Erythroblast (primary cell): ENCODE measurements around the gene CDH8.

Source experiments
- DNase-seq, 2 experiments: peaks; one replicate each; lab custom pipeline; 2025; lab: John Stamatoyannopoulos, UW
- GATA1 ChIP-seq: IDR thresholded peaks from 2 replicates; pipeline ENCODE4 v1.6.1; 2011; ENCODE audit warnings: low read depth, mild to moderate bottlenecking, control low read depth, low read length, moderate library complexity
- POLR2A ChIP-seq: IDR thresholded peaks from 2 replicates; pipeline ENCODE4 v1.6.1; 2011; ENCODE audit warnings: mild to moderate bottlenecking, low read length

Gene CDH8

DNA sequence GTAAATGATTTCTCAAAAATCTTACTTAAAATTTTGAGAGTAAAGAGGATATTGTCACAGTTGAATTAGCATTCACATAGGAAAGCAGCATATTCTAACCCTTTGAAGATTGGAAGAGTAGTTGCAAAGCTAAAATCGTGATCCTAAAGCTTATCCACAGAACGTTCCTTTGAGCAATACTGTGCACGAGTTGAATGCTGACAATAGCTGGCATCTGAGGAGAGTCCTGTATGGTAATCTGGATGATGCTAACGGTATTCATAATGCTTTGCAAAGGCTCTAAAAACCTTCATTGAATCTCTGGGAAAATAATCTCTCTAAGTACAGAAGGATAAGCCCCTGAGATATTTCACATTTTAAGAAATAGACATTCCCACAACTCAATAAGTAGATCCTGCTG, 354.6 kb downstream of the CDH8 start:
- no peak for DNase-seq
- no peak for TF ChIP-seq POLR2A
- TF ChIP-seq GATA1, result no peak

DNA sequence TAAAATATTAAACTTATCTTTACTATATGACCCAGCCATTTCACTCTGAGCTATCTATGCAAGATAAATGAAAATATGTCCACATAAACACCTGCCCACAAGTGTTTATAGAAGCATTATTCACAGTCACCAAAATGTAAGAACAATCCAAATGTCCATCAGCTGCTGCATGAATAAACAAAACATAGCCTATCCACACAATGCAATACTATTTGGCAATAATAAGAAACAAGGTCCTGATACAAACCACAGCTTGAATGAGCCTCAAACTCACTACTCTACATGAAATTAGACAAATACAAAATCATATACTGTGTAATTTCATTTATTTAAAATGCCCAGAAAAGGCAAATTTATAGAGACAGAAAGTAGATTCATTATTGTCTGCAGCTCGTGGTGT, 355.1 kb downstream of the CDH8 start:
- no peak for DNase-seq
- TF ChIP-seq POLR2A (no peak), GATA1 (no peak)

DNA sequence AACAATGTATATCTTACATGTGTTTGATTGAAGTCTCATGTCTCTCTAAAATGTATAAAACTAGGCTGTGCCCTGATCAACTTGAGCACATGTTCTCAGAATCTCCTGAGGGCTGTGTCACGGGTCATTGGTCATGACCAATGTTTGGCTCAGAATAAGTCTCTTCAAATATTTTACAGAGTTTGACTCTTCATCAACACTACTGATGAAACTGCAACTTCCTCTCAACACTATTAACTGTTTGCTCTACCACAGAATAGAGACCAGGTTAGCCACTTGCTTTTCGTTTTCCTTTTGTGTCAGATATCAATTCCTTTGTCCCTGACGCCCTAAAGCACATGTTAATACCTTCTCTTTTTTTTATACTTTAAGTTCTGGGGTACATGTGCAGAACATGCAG, 358.1 kb downstream of the CDH8 start:
- no peak for TF ChIP-seq GATA1
- no peak for TF ChIP-seq POLR2A
- DNase-seq, result no peak

DNA sequence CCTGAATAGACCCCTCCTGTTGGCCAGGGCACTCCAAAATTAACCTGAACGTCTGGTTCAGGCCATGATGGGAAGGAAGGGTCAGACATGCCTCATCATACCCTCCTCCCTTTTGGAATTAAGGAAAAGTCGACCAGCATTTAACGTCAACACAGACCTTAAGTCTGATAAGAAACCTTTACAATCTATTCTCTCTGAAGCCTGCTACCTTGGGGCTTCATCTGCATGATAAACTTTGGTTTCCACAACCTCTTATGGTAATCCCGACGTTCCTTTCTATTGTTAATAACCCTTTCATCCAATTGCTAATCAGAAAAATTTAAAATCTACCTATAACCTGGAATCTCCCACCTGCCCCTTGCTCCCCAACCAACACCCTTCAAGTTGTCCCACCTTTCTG, 358.5 kb downstream of the CDH8 start:
- no peak for TF ChIP-seq POLR2A
- no peak for TF ChIP-seq GATA1

DNA sequence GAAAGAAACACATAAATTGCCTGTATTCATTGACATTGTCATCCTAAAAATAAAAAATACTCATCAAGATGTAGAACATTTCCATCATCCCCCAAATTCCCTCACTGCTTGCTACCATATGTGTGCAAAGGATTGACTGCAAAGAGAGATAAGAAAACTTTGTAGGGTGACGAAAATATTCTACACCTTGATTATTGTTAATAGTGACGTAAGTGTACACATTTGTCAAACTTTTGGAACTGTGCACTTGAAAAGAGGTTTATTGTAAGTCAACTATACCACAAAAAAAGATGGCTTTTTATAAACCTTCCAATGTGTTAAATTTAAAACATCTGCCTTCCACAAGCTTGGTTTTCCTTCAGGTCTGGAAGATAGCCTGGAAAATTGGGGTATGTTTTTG, 359.5 kb downstream of the CDH8 start:
- DNase-seq, result no peak
- TF ChIP-seq POLR2A, result no peak
- TF ChIP-seq GATA1, result no peak

More for the DNA sequence above, 358.5 kb downstream of the CDH8 start:
- no peak for DNase-seq

DNA sequence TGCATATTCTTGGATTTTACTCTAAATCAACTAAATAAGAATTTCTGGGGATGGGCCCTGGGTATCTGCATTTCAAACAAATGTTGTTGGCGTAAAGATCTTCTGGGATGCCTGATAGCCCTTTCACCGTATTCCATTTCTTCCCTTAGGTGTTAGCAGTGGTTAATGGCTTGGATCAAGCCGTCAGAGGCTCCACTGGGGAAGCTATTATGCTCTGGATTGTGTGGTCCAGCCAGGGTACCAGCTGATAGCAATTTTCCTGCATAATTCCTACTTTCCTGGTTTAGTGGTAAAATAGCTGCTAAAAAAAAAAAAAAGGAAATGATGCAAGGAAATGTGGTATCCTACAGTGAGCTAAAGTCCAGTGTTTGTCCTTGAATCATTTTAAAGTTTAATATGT, 365.1 kb downstream of the CDH8 start:
- TF ChIP-seq POLR2A, result no peak
- TF ChIP-seq GATA1, result no peak
- no peak for DNase-seq

DNA sequence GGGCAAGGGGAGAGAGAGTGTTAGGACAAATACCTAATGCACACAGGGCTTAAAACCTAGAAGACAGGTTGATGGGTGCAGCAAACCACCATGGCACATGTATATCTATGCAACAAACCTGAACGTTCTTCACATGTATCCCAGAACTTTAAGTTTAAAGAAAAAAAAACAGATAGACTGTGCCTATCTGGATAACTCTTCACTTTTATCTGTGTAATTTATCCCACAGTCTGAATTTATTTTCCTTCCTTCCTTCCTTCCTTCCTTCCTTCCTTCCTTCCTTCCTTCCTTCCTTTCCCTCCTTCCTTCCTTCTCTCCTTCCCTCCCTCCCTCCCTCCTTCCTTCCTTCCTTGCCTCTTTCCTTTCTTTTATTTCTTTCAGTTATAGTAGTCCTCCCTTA, 370.7 kb downstream of the CDH8 start:
- TF ChIP-seq POLR2A (no peak), GATA1 (no peak)
- no peak for DNase-seq

DNA sequence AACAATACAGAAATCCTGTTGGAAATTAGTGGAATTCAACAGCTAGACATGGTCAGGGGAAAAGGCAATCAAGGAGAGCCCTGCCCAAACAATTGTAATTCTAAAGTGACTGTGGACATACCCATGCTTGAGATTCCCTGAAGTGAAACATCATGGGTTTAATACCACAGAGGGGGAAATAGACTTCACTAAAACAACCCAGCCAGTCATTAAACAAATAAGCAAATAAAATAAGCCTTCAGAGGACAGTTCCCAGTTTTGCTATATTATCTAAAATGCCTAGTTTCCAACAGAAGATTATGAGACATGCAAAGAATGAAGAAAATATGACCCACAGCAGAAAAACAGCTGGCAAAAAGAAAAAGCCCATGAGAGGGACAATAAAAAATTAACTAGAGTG, 376.3 kb downstream of the CDH8 start:
- TF ChIP-seq GATA1 (no peak), POLR2A (no peak)
- no peak for DNase-seq

DNA sequence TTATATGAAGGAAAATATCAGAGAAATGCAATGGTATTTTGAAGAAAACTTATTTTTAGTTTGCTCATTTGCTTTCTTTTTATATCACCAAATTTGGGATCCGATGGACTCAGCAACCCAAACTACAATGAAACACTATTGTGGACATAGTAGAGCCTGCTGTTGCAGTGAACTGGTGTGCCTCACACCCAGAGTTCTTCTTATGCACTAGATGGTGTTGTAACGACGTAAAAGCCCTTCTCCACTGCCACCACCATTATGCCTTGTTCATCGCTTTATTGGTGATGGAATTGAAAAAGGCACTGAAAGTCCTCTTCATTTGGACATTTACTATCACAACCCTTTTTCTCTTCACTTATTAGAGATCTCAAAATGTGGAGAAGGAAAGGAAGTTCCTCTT, 381.3 kb downstream of the CDH8 start:
- no peak for TF ChIP-seq POLR2A
- TF ChIP-seq GATA1, result no peak

DNA sequence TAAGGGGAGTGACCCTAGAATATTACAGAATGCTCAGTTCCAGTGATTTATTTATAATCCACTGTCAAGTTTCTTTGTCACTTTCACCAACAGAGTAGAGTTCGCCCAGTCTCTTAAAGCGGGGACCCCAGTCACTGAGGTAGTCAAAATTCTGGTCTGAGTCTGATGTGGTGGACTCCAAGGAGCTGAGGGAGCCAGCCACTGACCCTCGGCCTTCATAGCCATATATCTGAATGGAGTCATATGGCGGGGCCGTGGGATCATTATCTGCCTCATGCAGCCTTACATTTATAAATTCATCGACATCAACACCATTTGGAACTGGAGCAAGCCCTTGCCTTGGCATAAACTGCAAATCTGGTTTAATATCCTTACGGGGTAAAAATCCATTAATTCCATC, 382.7 kb downstream of the CDH8 start:
- no peak for DNase-seq
- TF ChIP-seq GATA1, result no peak
- no peak for TF ChIP-seq POLR2A

More for the DNA sequence above, 381.3 kb downstream of the CDH8 start:
- DNase-seq, result no peak

DNA sequence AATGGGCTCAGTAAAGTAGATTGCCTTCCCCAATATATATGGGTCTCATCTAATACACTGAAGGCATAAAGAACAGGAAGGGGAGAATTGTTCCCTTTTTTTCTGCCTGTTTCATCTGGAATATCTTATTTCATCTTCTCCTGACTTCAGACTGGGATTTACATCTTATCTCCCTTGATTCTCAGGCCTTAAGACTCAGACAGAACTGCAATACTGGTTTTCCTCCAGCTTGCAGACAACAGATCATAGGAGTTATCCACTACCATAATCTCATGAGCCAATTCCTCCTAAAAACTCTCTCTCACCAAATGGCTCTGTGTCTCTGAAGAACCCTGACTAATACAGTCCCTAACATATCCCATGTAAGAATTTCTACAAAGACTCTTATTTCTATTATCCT, 390.7 kb downstream of the CDH8 start:
- TF ChIP-seq POLR2A (no peak), GATA1 (no peak)
- no peak for DNase-seq

DNA sequence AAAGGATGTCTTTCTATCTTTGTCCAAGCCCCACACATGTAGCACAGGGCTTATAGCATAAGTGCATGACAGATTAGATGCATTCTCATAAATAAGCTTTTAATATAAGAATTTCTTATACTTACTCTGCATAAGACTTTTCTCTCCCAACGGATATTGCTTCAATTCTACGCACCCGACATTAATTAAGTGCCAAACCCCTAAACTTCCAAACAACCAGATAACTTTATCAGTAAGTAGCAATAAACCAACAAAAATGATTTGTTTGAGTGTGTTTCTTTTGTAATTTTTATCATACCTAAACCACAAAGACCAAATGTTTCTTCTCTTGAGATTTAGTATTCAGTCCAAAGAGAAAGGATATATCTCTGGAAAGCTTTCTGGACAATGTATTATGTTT, 391.5 kb downstream of the CDH8 start:
- no peak for DNase-seq
- TF ChIP-seq POLR2A (no peak), GATA1 (no peak)

DNA sequence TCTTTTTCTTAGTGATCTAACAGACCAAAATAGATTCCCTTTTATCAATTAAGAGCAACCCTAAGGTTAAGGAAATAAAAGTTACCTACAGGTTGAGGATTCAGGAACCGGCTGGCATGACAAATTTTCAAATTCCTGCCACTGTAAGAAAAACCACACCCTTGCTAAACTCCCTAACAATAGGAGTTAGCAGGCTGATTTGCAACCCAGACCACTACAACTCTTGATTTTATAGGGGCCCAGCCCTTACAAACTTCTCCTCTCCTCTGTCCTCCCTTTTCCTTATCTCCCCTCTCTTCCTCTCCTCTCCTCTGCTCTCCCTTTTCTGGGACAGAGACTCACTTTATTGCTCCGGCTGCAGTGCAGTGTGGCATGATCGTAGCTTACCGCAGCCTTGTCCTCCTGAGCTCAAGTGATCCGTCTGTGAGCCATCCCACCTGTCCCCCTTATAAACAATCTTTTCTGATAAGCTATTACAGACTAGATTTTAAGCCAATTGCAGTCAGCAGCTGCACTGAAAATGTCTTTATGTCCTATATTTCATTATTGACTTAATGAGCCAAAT, 418.9 kb downstream of the CDH8 start:
- DNase-seq, result no peak
- TF ChIP-seq GATA1 (no peak), POLR2A (no peak)

DNA sequence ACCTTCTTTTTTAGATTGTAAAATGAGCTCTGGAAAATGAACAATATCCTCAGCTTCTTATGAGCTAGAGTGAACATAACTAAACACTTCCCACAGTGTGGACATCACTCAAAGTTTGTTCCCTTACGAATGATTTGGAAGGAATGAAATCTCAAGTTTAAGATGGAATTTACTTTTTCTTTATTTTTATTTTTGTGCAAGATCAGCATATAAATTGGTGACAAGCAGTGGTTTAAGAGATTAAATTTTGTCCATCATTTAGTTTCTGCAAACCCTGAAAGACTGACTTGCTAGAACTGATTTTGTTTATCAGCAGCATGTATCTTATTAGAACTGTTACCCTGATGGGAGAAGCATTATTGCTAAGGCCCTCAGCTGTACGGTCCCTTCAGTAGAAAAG, 420.1 kb downstream of the CDH8 start:
- no peak for TF ChIP-seq POLR2A
- no peak for TF ChIP-seq GATA1
- DNase-seq, result no peak

DNA sequence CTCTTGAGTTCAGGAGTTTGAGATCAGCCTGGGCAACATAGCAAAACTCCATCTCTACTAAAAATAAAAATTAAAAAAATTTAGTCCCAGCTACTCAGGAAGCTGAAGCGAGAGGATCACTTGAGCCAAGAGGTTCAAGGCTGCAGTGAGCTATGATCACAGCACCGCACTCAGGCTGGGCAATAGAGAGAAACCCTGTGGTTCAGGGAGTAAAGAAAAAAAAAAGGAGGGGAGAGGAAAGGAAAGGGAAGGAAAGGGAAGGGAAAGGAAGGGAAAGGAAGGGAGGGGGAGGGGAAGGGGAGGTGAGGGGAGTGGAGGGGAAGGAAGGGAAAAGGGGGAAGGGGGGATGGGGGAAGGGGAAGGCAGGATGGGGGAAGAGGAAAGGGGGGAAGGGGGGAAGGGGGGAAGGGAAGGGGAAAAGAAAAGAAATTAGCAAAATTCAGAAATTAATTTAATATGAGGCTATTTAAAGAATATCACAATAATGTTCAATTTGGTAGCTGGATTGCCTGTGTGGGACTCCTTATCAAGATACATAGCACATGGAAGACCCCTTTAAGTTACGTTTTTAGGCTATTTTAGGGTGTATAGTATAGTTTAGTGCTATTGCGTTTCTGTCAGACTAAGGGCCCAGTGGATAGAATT, 424.3 kb downstream of the CDH8 start:
- TF ChIP-seq GATA1 (no peak), POLR2A (no peak)
- DNase-seq, result no peak

DNA sequence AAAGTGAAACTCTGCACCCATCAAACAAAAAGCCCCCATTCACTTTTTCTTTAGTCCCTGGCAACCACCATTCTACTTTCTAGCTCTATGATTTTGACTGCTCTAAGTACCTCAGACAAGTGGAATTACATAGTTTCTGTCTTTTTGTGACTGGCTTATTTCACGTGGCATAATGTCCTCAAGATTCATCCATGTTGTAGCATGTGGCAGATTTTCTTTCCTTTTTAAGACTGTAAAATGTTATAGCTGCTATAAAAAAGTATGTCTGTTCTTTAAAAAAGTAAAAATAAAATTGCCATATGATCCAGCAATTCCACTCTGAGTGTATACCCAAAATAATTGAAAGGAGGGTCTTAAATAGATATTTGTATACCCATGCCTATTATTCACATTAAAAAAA, 429.7 kb downstream of the CDH8 start:
- DNase-seq, result no peak
- TF ChIP-seq GATA1, result no peak
- no peak for TF ChIP-seq POLR2A
